Measurements from ENCODE around the gene ELL. TPM values are rescaled to one million over a fixed set of nuclear protein-coding genes. Genes with fewer than 3 reads are reported as not detected.
A peak's percentile ranks its signal among the peaks of the same experiment; 100 is the strongest.

ELL gene
- total and polyA plus RNA-seq, 9 of the 15 experiments (the other 6 are each of a cell fraction or from before 2014, with no cell fraction given) = 0.24 to 22.5 (median 4.1) TPM

GRCh38 chr19:18542941-18543813 lies 21.3 kb upstream of the ELL start, which contains the start of gene FKBP8 (continued):
- TF ChIP-seq BRCA1 (IDR thresholded peaks at IDR 0.05) = no peak
- no peak for TF ChIP-seq BRCA1 (CRISPR knock-in tag; IDR thresholded peaks at IDR 0.05)
- no peak for TF ChIP-seq SIRT6 (IDR thresholded peaks at IDR 0.05; ENCODE audit: low read depth, low read length)
- TF ChIP-seq CREB5 (CRISPR knock-in tag; IDR thresholded peaks at IDR 0.05) = no peak
- no peak for TF ChIP-seq ZNF395 (CRISPR knock-in tag; IDR thresholded peaks at IDR 0.05)
- no peak for TF ChIP-seq POLR2AphosphoS5 (IDR thresholded peaks at IDR 0.05; ENCODE audit: control insufficient read depth, insufficient read depth, low read depth, low read length)
- TF ChIP-seq IFI16 (CRISPR knock-in tag; IDR thresholded peaks at IDR 0.05) = no peak
- no peak for TF ChIP-seq CSDE1 (IDR thresholded peaks at IDR 0.05)
- TF ChIP-seq HOXB6 (CRISPR knock-in tag; IDR thresholded peaks at IDR 0.05; ENCODE audit: borderline replicate concordance) = no peak
- TF ChIP-seq TEAD1 (CRISPR knock-in tag; IDR thresholded peaks at IDR 0.05) = no peak
- peak; percentile 76 for TF ChIP-seq PCBP1 (IDR thresholded peaks at IDR 0.05; ENCODE audit: low read depth, low read length, poor library complexity, severe bottlenecking)
- TF ChIP-seq SNAPC5 (CRISPR knock-in tag; IDR thresholded peaks at IDR 0.05) = no peak
- TF ChIP-seq PRPF4 (IDR thresholded peaks at IDR 0.05; ENCODE audit: insufficient read depth, low read depth, low read length, poor library complexity, severe bottlenecking) = no peak
- TF ChIP-seq ZNF174 (CRISPR knock-in tag; IDR thresholded peaks at IDR 0.05) = no peak
- no peak for TF ChIP-seq PATZ1 (CRISPR knock-in tag; IDR thresholded peaks at IDR 0.05; ENCODE audit: borderline replicate concordance)
- TF ChIP-seq HIVEP1 (CRISPR knock-in tag; IDR thresholded peaks at IDR 0.05) = no peak
- TF ChIP-seq ZNF589 (CRISPR knock-in tag; IDR thresholded peaks at IDR 0.05; ENCODE audit: low read depth) = no peak
- no peak for TF ChIP-seq FOXM1 (IDR thresholded peaks at IDR 0.05; ENCODE audit: low read depth)
- no peak for TF ChIP-seq FOXM1 (CRISPR knock-in tag; IDR thresholded peaks at IDR 0.05; ENCODE audit: low read depth)
- TF ChIP-seq ILK (tag; IDR thresholded peaks at IDR 0.05; ENCODE audit: borderline replicate concordance, low read depth) = no peak
- no peak for TF ChIP-seq THAP7 (CRISPR knock-in tag; IDR thresholded peaks at IDR 0.05)
- peak; percentile 24; the same call in 1 of the 2 replicates for TF ChIP-seq CREM (IDR thresholded peaks at IDR 0.05; ENCODE audit: low read depth)
- no peak for TF ChIP-seq ZFP36 (IDR thresholded peaks at IDR 0.05; ENCODE audit: low read depth, low read length, partially characterized antibody)
